ENCODE measurements around the gene BNC2.

DNA sequence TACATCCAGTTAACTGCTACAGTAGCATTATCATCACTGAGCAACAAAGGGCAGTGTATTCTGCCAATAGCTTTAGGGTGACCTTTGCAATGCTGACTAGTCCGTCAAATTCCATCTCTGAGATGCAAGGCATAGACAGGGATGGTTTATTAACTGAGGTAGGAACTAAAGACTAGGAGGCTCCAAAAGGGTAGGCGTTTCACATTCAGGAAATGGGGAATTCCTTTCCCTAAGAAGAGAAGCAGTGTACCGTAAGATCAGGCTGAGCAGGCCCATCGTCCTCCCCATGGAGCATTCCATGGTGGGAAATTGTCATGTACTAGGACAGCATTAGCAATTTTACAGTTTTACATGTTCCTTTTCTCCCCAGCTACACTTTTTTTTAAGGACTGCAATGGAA lies 157.7 kb downstream of the BNC2 start:
- TF ChIP-seq, protein P1, sequence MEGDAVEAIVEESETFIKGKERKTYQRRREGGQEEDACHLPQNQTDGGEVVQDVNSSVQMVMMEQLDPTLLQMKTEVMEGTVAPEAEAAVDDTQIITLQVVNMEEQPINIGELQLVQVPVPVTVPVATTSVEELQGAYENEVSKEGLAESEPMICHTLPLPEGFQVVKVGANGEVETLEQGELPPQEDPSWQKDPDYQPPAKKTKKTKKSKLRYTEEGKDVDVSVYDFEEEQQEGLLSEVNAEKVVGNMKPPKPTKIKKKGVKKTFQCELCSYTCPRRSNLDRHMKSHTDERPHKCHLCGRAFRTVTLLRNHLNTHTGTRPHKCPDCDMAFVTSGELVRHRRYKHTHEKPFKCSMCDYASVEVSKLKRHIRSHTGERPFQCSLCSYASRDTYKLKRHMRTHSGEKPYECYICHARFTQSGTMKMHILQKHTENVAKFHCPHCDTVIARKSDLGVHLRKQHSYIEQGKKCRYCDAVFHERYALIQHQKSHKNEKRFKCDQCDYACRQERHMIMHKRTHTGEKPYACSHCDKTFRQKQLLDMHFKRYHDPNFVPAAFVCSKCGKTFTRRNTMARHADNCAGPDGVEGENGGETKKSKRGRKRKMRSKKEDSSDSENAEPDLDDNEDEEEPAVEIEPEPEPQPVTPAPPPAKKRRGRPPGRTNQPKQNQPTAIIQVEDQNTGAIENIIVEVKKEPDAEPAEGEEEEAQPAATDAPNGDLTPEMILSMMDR (conservative IDR thresholded peaks at IDR 0.05): no peak
- no peak for TF ChIP-seq EZH2 (IDR thresholded peaks at IDR 0.05; ENCODE audit: low read depth)

Measured in PC-9 (cell line).